Right lobe of liver (tissue), 6 donors: ENCODE measurements around the gene ARHGAP8. TPM values are rescaled to one million over a fixed set of nuclear protein-coding genes. Genes with fewer than 3 reads are reported as not detected.

Experiments
- ATAC-seq, 4 donors: fragments of 200-7000 bp; cut with Tn5 transposase; one replicate each; pipeline ENCODE4 v1.9.1; 2020; ENCODE audit warnings: mild to moderate bottlenecking in 4 of 4, moderate library complexity in 4 of 4
- DNase-seq, 3 donors: peaks; one replicate each; pipeline ENCODE4 v3.0.0-alpha.2; 2020
- H3K27ac ChIP-seq, 3 donors: fragments of 200-600 bp; one replicate each; pipeline ENCODE4 v1.8.0; 2022
- H3K27me3 ChIP-seq, 2 donors: fragments of 200-600 bp; one replicate each; pipeline ENCODE4 v1.8.0; 2022
- H3K36me3 ChIP-seq, 4 donors: fragments of 200-600 bp; sonication (generic) in 1 of 4; one replicate each; pipeline versions ENCODE4 v1.5.1 to v1.8.0; 2017 to 2022; ENCODE audit warnings: control low read depth in 1 of 4
- H3K4me1 ChIP-seq, 4 donors: fragments of 200-600 bp; sonication (generic) in 1 of 4; one replicate each; pipeline versions ENCODE4 v1.5.1 to v1.8.0; 2017 to 2022; ENCODE audit warnings: control low read depth in 1 of 4
- H3K4me3 ChIP-seq, 3 donors: fragments of 200-600 bp; one replicate each; pipeline ENCODE4 v1.8.0; 2022
- H3K9me3 ChIP-seq, 4 donors: fragments of 200-600 bp; sonication (generic) in 1 of 4; one replicate each; pipeline versions ENCODE4 v1.5.1 to v1.8.0; 2017 to 2022; ENCODE audit warnings: control low read depth in 1 of 4
- CTCF ChIP-seq, 4 donors: fragments of 200-600 bp in 3 of 4; fragments of 450-650 bp in 1 of 4; IDR thresholded peaks; one replicate each; pipeline versions ENCODE4 v1.5.1 to v1.8.0; 2016 to 2022; ENCODE audit warnings: antibody characterized with exemption in 4 of 4, mild to moderate bottlenecking in 2 of 4
- POLR2A ChIP-seq: fragments of 450-650 bp; IDR thresholded peaks from one replicate; pipeline ENCODE4 v1.6.1; 2017; ENCODE audit warnings: antibody characterized with exemption, mild to moderate bottlenecking
- WGBS: methylation state at CpG from one replicate; pipeline ENCODE4 v1.1.6; 2018; ENCODE audit warnings: low coverage, low lambda C conversion rate; ENCODE audit not compliant: insufficient coverage; ENCODE audit errors: missing lambda C conversion rate; 5-methylcytosine and 5-hydroxymethylcytosine counted together
- intact Hi-C, 2 donors: fragments of 100-400 bp; cut with DNase I; formaldehyde crosslinking; loops; one replicate each; pipeline versions ENCODE4 v1.11.2 to v1.14.1; 2022
- total RNA-seq, 6 experiments: library from RNA; depleted of rRNA in 2 of 6; stranded (reverse); fragments of >200 nt in 2 of 6; fragmentation: NEBNext Ultra II Directional in 3 of 6; extraction: Animal tissue kit (Norgen Biotek cat#: 25700) in 3 of 6; gene quantifications; one replicate each; pipeline versions ENCODE4 v1.1.0 to v1.2.4, GENCODE V29; 2016 to 2023
- donor health status: DM: no; HTN: yes; CAD: no.
- donor health status: DM: no; HTN: no; CAD: no.
- donor health status: DM: no; HTN: no; CAD: no.
- donor health status: DM: no; HTN: yes; CAD: no.
- donor health status: DM: no; HTN: yes; CAD: no.

ARHGAP8 gene
- total RNA-seq, 6 experiments from 2014 or later, result 0.49 to 1.0 (median 0.61) TPM; not detected in 1

- 92% methylated on average over 1 of the region's 1 CpG for WGBS
- Histone ChIP-seq H3K9me3 (no peaks in the 10 kb centered on the region), H3K4me3 (no peak overlapping the region), H3K27ac (no peak overlapping the region), H3K4me1 (no peaks in the 10 kb centered on the region), H3K36me3 (no peaks in the 10 kb centered on the region), H3K27me3 (no peaks in the 10 kb centered on the region)
- intact Hi-C loops, result no loop called here
- TF ChIP-seq CTCF (IDR thresholded peaks at IDR 0.05) (no peak), POLR2A (no peak)
- no peak for DNase-seq
- ATAC-seq, result no peak
These were observed 20.7 kb downstream of the ARHGAP8 start for GRCh38 chr22:44773082-44773481.

- TF ChIP-seq POLR2A (no peak), CTCF (IDR thresholded peaks at IDR 0.05) (no peak)
These were observed 23.5 kb downstream of the ARHGAP8 start for GRCh38 chr22:44775862-44776261.

GRCh38 chr22:44776605-44777363 lies 24.4 kb downstream of the ARHGAP8 start:
- no peak for TF ChIP-seq CTCF (IDR thresholded peaks at IDR 0.05)
- no peak for TF ChIP-seq POLR2A
- DNase-seq (no peak), ATAC-seq (no peak)
- Histone ChIP-seq H3K36me3 (no peaks in the 10 kb centered on the region), H3K27ac (no peak overlapping the region), H3K27me3 (no peaks in the 10 kb centered on the region), H3K9me3 (no peaks in the 10 kb centered on the region), H3K4me1 (no peaks in the 10 kb centered on the region), H3K4me3 (no peak overlapping the region)
- 79% methylated on average over 8 of the region's 16 CpGs for WGBS
- intact Hi-C loops, result no loop called here

More at GRCh38 chr22:44775862-44776261, 23.5 kb downstream of the ARHGAP8 start:
- 77% methylated on average over 5 of the region's 5 CpGs for WGBS
- Histone ChIP-seq H3K36me3 (no peaks in the 10 kb centered on the region), H3K4me1 (no peaks in the 10 kb centered on the region), H3K4me3 (no peak overlapping the region), H3K27ac (no peak overlapping the region), H3K27me3 (no peaks in the 10 kb centered on the region), H3K9me3 (no peaks in the 10 kb centered on the region)
- ATAC-seq (no peak), DNase-seq (no peak)
- intact Hi-C loops, result no loop called here

GRCh38 chr22:44777364-44777755 lies 25.0 kb downstream of the ARHGAP8 start:
- Histone ChIP-seq H3K9me3 (no peaks in the 10 kb centered on the region), H3K27ac (no peak overlapping the region), H3K36me3 (no peaks in the 10 kb centered on the region), H3K27me3 (no peaks in the 10 kb centered on the region), H3K4me1 (no peaks in the 10 kb centered on the region), H3K4me3 (no peak overlapping the region)
- ATAC-seq (no peak), DNase-seq (no peak)
- TF ChIP-seq POLR2A, result no peak
- no peak for TF ChIP-seq CTCF (IDR thresholded peaks at IDR 0.05)
- 58% methylated on average over 2 of the region's 2 CpGs for WGBS
- intact Hi-C loops, result no loop called here
